Measurements from ENCODE around the gene SFRP4. TPM values are rescaled to one million over a fixed set of nuclear protein-coding genes. Genes with fewer than 3 reads are reported as not detected.

Gene SFRP4
- total and polyA plus RNA-seq, 2 of the 8 experiments (the other 6 are each of a cell fraction or from before 2014, with no cell fraction given): 0.03 TPM; not detected in 1

DNA sequence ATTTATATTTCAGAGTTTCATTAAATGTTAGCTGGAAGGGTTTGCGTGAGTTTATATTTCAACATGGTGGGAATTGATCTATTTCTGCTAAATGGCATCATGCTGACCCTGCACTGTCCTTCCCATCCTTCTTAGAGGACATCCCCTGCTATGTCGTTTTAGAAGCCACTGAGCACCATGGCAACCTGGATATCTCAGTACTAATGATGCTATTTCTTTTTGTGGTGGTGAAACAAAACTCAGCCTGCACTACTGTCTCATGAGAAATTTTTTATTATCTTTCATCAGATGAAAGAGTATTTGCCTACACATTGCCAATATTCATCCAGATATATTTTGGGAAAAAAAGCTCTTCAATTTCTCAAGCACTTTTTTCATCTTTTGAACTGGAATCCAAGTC is 15.9 kb upstream of the SFRP4 start:
- Histone ChIP-seq H4K20me1 (replicated peaks in 1 of 2; ENCODE audit: control insufficient read depth in 1 of 2, insufficient read depth in 2 of 2, low read length in 2 of 2) (no peaks in the 10 kb centered on the region), H3K18ac (ENCODE audit: extremely low read depth, low read length) (no peak overlapping the region), H2BK5ac (ENCODE audit: low read depth, low read length) (no peak overlapping the region), H3K27ac (ENCODE audit: low read depth, low read length) (no peak overlapping the region), H2AK5ac (ENCODE audit: low read depth, low read length) (no peak overlapping the region), H3K23me2 (ENCODE audit: low read depth, low read length) (no peaks in the 10 kb centered on the region), H3K14ac (ENCODE audit: insufficient read length) (no peak overlapping the region), H2BK120ac (replicated peaks; ENCODE audit: low read depth, low read length) (no peak overlapping the region), H3K4me3 (ENCODE audit: extremely low read depth in 1 of 4, insufficient read depth in 2 of 4, low read depth in 3 of 4, low read length in 4 of 4) (no peak overlapping the region), H2AFZ (ENCODE audit: low read length) (no peak overlapping the region), H3K79me2 (ENCODE audit: control insufficient read depth in 1 of 2, insufficient read depth in 2 of 2, low read length in 2 of 2) (no peaks in the 10 kb centered on the region), H2BK15ac (ENCODE audit: low read length) (no peak overlapping the region), H3K4me1 (replicated peaks in 1 of 4; ENCODE audit: control insufficient read depth in 3 of 4, insufficient read depth in 4 of 4, low read length in 3 of 4) (no peaks in the 10 kb centered on the region), H3K9me3 (ENCODE audit: insufficient read depth in 2 of 2, low read depth in 1 of 2, low read length in 1 of 2) (no peaks in the 10 kb centered on the region), H3K23ac (ENCODE audit: insufficient read length) (no peak overlapping the region), H3K79me1 (ENCODE audit: low read depth, low read length) (no peaks in the 10 kb centered on the region), H3K4me2 (ENCODE audit: insufficient read depth in 1 of 2, low read depth in 2 of 2, low read length in 2 of 2) (no peak overlapping the region), H2BK12ac (ENCODE audit: low read depth, low read length) (no peak overlapping the region), H4K5ac (ENCODE audit: insufficient read length, low read depth, low read length) (no peak overlapping the region), H4K91ac (replicated peaks; ENCODE audit: insufficient read length, low read length) (no peak overlapping the region), H3K4ac (replicated peaks; ENCODE audit: insufficient read length, low read depth, low read length) (no peak overlapping the region), H3K36me3 (ENCODE audit: control insufficient read depth in 2 of 4, insufficient read depth in 4 of 4, low read length in 3 of 4) (no peaks in the 10 kb centered on the region), H3K9ac (replicated peaks in 1 of 4; ENCODE audit: extremely low read depth in 1 of 4, low read depth in 3 of 4, low read length in 3 of 4) (no peak overlapping the region), H2BK20ac (ENCODE audit: low read length) (no peak overlapping the region), H3K56ac (replicated peaks; ENCODE audit: insufficient read length, low read depth, low read length) (no peak overlapping the region), H4K8ac (ENCODE audit: extremely low read depth, insufficient read depth, low read length) (no peak overlapping the region), H3K27me3 (replicated peaks in 1 of 4; ENCODE audit: control insufficient read depth in 3 of 4, extremely low read depth in 1 of 4, insufficient read depth in 3 of 4, low read length in 3 of 4) (no peaks in the 10 kb centered on the region)
- DNase-seq (ENCODE audit: low read depth in 1 of 2, low spot score in 2 of 2): no peak
- POLR2A ChIA-PET (ENCODE audit: partially characterized antibody): no interaction called here
- CTCF ChIA-PET (ENCODE audit: partially characterized antibody): interaction anchor here (1.0 to 2.5 kb wide), 4 partner anchors 9 to 125 kb away, joined by 4 to 11 read pairs (median 6); partner anchors contain the start of genes EPDR1 and SFRP4
- WGBS, 2 experiments (ENCODE audit: extremely low coverage in 1 of 2, insufficient coverage in 1 of 2, insufficient read length in 1 of 2, insufficient replicate concordance in 2 of 2, low coverage in 1 of 2, low lambda C conversion rate in 2 of 2, missing lambda C conversion rate in 1 of 2): 95% methylated on average over 2 of the region's 2 CpGs; no CpG with 5 or more reads in 1 of the 2 experiments
- FAIRE-seq: no peak
- TF ChIP-seq KDM5A (IDR thresholded peaks at IDR 0.05; ENCODE audit: low read length): no peak
- no peak for TF ChIP-seq CHD2 (IDR thresholded peaks at IDR 0.05; ENCODE audit: low read length)
- TF ChIP-seq EZH2 (IDR thresholded peaks at IDR 0.05; ENCODE audit: low read depth, low read length, severe bottlenecking): no peak
- no peak for TF ChIP-seq SRF (IDR thresholded peaks at IDR 0.05; ENCODE audit: low read depth, low read length)
- no peak for TF ChIP-seq CREB1 (IDR thresholded peaks at IDR 0.05)
- TF ChIP-seq, protein P1, sequence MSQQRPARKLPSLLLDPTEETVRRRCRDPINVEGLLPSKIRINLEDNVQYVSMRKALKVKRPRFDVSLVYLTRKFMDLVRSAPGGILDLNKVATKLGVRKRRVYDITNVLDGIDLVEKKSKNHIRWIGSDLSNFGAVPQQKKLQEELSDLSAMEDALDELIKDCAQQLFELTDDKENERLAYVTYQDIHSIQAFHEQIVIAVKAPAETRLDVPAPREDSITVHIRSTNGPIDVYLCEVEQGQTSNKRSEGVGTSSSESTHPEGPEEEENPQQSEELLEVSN (IDR thresholded peaks at IDR 0.05): no peak
- TF ChIP-seq NANOG (IDR thresholded peaks at IDR 0.05; ENCODE audit: insufficient read depth, low read depth, low read length, poor library complexity, severe bottlenecking): no peak
- no peak for TF ChIP-seq TBP (IDR thresholded peaks at IDR 0.05; ENCODE audit: low read depth, low read length)
- no peak for TF ChIP-seq TEAD4 (IDR thresholded peaks at IDR 0.05; ENCODE audit: low read depth, low read length)
- TF ChIP-seq POU5F1 (IDR thresholded peaks at IDR 0.05; ENCODE audit: low read depth, low read length): no peak
- TF ChIP-seq, protein P2, sequence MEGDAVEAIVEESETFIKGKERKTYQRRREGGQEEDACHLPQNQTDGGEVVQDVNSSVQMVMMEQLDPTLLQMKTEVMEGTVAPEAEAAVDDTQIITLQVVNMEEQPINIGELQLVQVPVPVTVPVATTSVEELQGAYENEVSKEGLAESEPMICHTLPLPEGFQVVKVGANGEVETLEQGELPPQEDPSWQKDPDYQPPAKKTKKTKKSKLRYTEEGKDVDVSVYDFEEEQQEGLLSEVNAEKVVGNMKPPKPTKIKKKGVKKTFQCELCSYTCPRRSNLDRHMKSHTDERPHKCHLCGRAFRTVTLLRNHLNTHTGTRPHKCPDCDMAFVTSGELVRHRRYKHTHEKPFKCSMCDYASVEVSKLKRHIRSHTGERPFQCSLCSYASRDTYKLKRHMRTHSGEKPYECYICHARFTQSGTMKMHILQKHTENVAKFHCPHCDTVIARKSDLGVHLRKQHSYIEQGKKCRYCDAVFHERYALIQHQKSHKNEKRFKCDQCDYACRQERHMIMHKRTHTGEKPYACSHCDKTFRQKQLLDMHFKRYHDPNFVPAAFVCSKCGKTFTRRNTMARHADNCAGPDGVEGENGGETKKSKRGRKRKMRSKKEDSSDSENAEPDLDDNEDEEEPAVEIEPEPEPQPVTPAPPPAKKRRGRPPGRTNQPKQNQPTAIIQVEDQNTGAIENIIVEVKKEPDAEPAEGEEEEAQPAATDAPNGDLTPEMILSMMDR (IDR thresholded peaks at IDR 0.05; ENCODE audit: control extremely low read depth in 1 of 3, insufficient read depth in 1 of 3, low read depth in 1 of 3, low read length in 3 of 3): no peak

Measured in H1 (cell line).